UCSD-AML1 (cell line): ENCODE measurements around the gene PLCH2.

Experiments used
- DNase-seq: peaks from one replicate; lab custom pipeline; 2025; ENCODE audit not compliant: unreplicated experiment; lab: John Stamatoyannopoulos, UW

Gene PLCH2

GRCh38 chr1:2460996-2461751, 14.9 kb upstream of the PLCH2 start:
- DNase-seq = no peak

- no peak for DNase-seq
Measured at GRCh38 chr1:2462819-2463218, 13.3 kb upstream of the PLCH2 start.

DNA sequence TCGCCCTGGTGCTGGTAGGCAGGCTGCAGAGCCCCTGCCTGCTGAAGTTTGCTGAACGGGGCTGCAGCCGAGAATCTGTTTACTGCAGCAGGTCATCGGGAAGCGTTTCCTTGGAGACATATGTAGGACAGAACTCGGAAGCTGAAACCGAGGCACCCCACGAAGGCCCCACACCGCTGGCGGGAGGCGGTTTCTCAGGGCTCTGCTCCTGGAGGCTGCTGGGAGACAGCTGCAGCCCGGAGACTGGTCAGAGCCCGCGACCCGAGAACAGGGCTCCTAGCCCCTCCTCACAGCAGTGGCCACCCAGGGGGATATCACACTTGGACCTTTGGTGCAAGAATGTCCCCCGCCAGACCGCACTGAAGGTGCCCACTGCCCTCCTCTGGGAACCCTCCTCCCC, 12.7 kb upstream of the PLCH2 start:
- no peak for DNase-seq

DNA sequence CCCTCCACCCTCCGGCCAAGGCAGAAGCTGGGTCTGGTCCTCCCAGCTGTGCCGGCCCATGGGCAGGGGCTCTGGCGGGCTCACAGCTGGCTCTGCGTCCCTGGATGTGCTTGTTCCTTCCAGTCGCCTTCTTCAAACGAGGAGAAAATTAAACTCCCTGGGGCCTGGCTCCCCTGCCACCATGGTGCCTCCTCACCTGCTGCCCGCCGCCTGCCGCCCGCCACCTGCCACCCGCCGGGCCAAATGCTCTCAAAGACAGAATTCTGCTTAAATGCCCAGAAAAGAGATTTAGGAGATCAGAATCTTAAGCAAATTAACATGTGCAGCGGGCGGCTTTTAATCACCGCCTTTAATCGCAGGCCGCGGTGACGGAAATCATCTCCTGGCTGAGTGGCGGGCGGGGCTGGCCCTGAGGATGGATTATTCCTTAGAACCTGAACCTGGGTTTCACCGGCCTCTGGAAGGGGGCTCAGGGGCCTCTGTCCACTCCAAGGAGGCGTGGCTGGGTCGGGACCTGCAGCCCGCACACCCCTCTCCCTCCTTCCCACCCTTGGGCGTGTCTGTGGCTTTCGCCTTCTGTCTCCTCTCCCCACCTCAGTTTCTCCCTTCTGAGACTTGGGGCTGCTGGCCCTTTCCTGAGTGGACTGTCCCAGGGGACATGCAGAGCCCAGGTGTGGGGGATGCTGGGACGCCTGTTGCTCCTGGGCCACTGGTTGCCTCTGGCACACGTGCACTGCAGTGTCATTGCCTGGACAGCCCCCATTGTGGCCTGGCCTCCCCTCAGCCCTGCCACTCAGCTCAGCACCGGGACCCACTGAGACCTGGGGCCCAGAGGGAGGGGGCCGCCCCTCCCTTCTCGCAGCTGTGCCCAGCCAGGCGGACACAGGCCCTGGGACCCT, 10.5 kb upstream of the PLCH2 start:
- DNase-seq = no peak

GRCh38 chr1:2466270-2466665, 9.8 kb upstream of the PLCH2 start:
- no peak for DNase-seq

- DNase-seq = no peak
Measured at GRCh38 chr1:2466958-2467554, 9.0 kb upstream of the PLCH2 start.

DNA sequence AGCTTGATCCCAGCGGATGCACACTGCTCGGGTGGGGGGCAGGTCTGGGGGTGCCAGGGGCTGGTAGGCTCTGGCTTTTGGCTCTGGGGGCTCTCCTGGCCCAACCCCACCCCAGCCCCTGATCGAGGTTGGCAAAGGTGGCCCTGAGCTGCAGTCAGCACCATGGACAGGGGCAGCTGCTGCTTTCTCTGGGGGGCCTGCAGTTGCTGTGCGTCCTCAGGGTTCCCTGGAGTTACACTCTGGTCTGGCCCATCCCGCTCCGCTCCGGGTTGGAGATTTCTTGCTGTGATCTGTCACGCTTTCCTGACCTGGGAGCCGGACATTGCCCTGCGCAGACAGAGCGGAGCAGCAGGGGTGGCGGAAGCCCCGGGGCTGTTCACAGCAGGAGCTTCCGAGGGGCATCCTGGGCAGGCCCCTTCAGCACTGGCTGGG, 8.0 kb upstream of the PLCH2 start:
- DNase-seq = peak; percentile 24

GRCh38 chr1:2468540-2468939, 7.5 kb upstream of the PLCH2 start:
- no peak for DNase-seq

GRCh38 chr1:2469103-2469940, 6.8 kb upstream of the PLCH2 start:
- no peak for DNase-seq

- DNase-seq = no peak
Measured at GRCh38 chr1:2470290-2471158, 5.6 kb upstream of the PLCH2 start.

DNA sequence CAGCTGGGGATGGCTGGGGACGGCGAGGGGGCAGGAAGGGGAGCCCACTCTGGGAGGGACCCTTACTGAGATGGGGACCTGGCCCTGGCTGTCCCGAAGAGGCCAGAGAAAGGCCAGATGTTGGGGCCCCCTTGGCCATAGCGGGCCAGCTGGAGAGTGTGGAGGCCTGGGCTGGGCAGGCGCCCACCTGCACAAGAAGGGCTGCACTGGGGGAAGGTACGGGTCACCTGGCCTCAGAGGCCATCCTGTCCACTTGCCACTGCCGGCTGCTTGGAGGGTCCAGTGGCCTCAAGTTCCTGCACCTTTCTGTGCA, 5.0 kb upstream of the PLCH2 start:
- no peak for DNase-seq

GRCh38 chr1:2471587-2472001, 4.5 kb upstream of the PLCH2 start:
- no peak for DNase-seq

- DNase-seq = no peak
Measured at GRCh38 chr1:2472109-2472508, 4.0 kb upstream of the PLCH2 start.

DNA sequence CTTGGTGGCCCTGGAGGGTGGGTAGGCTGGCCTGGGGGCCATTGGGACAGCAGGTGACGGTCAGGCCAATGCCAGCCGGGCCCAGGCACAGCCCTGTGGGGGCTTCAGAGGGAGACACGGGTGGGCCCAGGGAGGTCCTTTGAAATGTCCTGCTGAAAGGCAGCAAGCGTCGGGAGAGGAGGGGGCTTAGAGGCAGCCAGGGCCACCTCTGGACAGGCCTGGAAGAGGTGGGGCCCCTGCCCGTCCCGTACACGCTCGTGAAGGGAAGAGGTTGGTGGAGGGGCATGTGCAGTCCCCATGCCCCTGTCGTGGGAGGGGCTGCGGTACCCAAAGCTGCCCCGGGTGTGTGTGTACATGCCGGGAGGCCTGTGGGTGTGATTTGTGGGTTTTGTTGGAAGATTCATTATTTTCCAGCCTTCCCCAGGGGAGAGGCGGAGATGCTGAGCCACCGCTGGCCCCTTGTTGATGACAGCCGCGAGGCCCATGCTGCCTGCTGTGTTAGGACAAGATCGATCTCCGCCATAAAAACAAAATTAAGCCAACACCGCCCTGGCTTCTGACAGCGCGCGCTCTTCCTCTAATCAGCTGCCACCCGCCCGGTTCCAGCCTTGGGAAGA, 3.4 kb upstream of the PLCH2 start:
- no peak for DNase-seq

- DNase-seq = no peak
Measured at GRCh38 chr1:2473198-2473597, 2.9 kb upstream of the PLCH2 start.

- no peak for DNase-seq
Measured at GRCh38 chr1:2474104-2474844, 1.8 kb upstream of the PLCH2 start.

DNA sequence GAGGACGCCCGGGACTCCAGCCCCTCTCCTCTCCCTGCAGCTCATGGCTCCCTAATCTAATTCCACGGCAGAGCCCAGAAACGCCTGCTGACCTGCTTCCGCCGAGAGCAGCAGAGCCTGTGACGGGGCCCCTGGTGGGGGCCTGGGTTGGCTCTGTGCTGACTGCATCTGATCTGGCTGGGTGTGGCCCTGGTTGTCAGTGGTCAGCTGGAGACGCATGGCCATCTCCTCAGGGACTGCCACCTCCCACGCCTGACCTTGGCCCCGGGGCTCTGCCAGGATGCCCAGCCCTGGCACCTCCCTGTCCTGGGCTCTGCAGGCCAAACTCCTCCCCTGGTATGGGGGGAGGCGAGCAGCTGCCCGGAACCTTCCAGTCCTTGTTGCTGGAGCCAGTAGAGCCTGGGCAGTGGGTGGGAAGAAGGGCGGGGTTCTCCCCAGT, 1.1 kb upstream of the PLCH2 start:
- no peak for DNase-seq

GRCh38 chr1:2475571-2475970, 518 bp upstream of the PLCH2 start:
- no peak for DNase-seq

- DNase-seq = no peak
Measured at GRCh38 chr1:2477309-2477708, 1.2 kb downstream of the PLCH2 start.
